RWPE1 (cell line): ENCODE measurements around the gene SIRT3.
A peak's percentile ranks its signal among the peaks of the same experiment; 100 is the strongest.

Experiments used
- CTCF ChIA-PET: fragments of 350-600 bp; sonication (Branson Sonifier 250); formaldehyde crosslinking; extraction: SDS; loops from one replicate; lab custom pipeline; 2021; lab: Yijun Ruan, JAX
- POLR2A ChIA-PET: fragments of 400-600 bp; formaldehyde crosslinking; extraction: SDS; loops from one replicate; lab custom pipeline; 2020; ENCODE audit warnings: antibody characterized with exemption; ENCODE audit not compliant: low non-redundant PET; lab: Yijun Ruan, JAX
- DNase-seq: peaks from one replicate; pipeline ENCODE4 v3.0.0; 2012; ENCODE audit warnings: low spot score
- H3K27ac ChIP-seq: fragments of 450-650 bp; 2 replicates; pipeline ENCODE4 v1.5.1; 2017
- CTCF ChIP-seq: fragments of 450-650 bp; conservative IDR thresholded peaks from 2 replicates; pipeline ENCODE4 v1.5.1; 2017; ENCODE audit warnings: low read depth, mild to moderate bottlenecking

Gene SIRT3

GRCh38 chr11:253160-253885 lies 17.2 kb upstream of the SIRT3 start:
- CTCF ChIA-PET: interaction anchor here (0.7 kb wide), 1 partner anchor 51 kb away, joined by 4 read pairs; no protein-coding TSS in a partner anchor
- no peak for TF ChIP-seq CTCF
- POLR2A ChIA-PET: no interaction called here
- H3K27ac ChIP-seq: peak overlapping the region; percentile 14; the same call in 1 of the 2 replicates
- DNase-seq: no peak

- CTCF ChIA-PET: no interaction called here
- no peak for DNase-seq
- POLR2A ChIA-PET: interaction anchor here (0.8 kb wide), 1 partner anchor 36 kb away, joined by 3 read pairs; no protein-coding TSS in a partner anchor
- H3K27ac ChIP-seq: no peak overlapping the region
- TF ChIP-seq CTCF: no peak
Measured at GRCh38 chr11:252666-253065, 16.5 kb upstream of the SIRT3 start.

- CTCF ChIA-PET: interaction anchor here (1.0 to 1.5 kb wide), 4 partner anchors 10 to 104 kb away, joined by 3 to 7 read pairs (median 4); partner anchors contain the start of gene PSMD13
Measured at GRCh38 chr11:251550-251949, 15.4 kb upstream of the SIRT3 start.

GRCh38 chr11:250740-251299 lies 14.7 kb upstream of the SIRT3 start:
- TF ChIP-seq CTCF: peak; percentile 57
- peak; percentile 21 for DNase-seq
- ChIA-PET POLR2A (interaction anchor here (0.9 kb wide), 1 partner anchor 44 kb away, joined by 3 read pairs; the partner anchor contains the start of genes BET1L and RIC8A), CTCF (interaction anchor here (0.6 to 1.5 kb wide), 7 partner anchors 10 to 200 kb away, joined by 3 to 7 read pairs (median 4); partner anchors contain the start of genes PGGHG and PSMD13)
- H3K27ac ChIP-seq: no peak overlapping the region

More at GRCh38 chr11:251550-251949, 15.4 kb upstream of the SIRT3 start:
- H3K27ac ChIP-seq: no peak overlapping the region
- POLR2A ChIA-PET: interaction anchor here (0.8 to 0.9 kb wide), 2 partner anchors 37 to 44 kb away, joined by 3 read pairs; partner anchors contain the start of genes BET1L and RIC8A
- TF ChIP-seq CTCF: no peak
- DNase-seq: no peak

GRCh38 chr11:250274-250673 lies 14.1 kb upstream of the SIRT3 start:
- H3K27ac ChIP-seq: no peak overlapping the region
- ChIA-PET POLR2A (no interaction called here), CTCF (interaction anchor here (0.5 to 1.4 kb wide), 7 partner anchors 11 to 200 kb away, joined by 3 to 7 read pairs (median 3); partner anchors contain the start of gene PGGHG)
- DNase-seq: no peak
- no peak for TF ChIP-seq CTCF

GRCh38 chr11:249062-249461 lies 12.9 kb upstream of the SIRT3 start:
- TF ChIP-seq CTCF: no peak
- CTCF ChIA-PET: no interaction called here
- H3K27ac ChIP-seq: no peak overlapping the region
- POLR2A ChIA-PET: no interaction called here
- no peak for DNase-seq
